ENCODE results near the gene ARCN1. TPM values are rescaled to one million over a fixed set of nuclear protein-coding genes. Genes with fewer than 3 reads are reported as not detected.
A peak's percentile ranks its signal among the peaks of the same experiment; 100 is the strongest.

Gene ARCN1
- total and polyA plus RNA-seq, 9 of the 15 experiments (the other 6 are each of a cell fraction or from before 2014, with no cell fraction given), result 30.0 to 224 (median 76.4) TPM

DNA sequence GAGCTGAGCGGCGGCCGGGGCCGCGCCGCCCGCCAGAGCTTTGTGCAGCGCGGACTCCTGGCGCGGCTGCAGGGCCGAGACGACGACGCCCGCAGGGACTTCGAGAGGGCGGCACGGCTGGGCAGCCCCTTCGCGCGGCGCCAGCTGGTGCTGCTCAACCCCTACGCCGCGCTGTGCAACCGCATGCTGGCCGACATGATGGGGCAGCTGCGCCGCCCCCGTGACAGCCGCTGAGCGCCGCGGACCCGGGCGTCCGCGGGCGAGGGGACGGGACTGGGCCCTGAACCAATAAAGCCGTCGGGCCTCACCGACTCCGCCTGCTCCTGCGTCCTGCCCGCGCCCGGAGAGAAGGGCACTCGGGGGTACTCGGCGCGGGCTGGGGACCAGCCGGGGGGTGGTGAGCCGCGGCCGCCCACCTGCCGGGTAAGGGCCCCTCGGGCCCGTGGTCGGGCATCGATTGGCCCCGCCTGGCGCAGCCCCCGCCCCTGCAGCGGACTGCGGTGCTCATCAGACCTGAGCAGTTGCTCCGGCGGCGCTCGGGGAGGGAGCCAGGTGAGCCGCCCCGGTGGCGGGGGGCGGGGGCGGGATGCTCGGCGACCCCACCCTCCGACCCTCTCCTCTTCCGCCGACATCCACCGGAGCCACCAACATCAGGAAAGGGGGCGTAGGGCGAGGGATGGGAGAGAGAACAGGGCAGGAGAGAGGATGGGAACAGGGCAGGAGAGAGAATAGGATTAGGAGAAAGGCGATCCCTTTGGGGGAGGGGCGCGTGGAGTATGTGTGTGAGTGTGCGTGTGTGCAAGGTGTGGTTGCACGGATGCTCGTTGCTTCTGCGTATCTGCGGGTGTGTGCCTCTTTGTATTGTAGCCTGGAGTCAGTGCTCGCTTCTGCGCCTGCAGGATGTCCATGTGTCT lies 41.3 kb upstream of the ARCN1 start, which contains the start of gene TMEM25 (continued):
- TF ChIP-seq DEAF1 (CRISPR knock-in tag; IDR thresholded peaks at IDR 0.05) (no peak), GABPB1 (CRISPR knock-in tag; IDR thresholded peaks at IDR 0.05) (peak; percentile 43; the same call in 1 of the 2 replicates), NFE2 (IDR thresholded peaks at IDR 0.05; ENCODE audit: low read depth) (no peak), ZNF165 (CRISPR knock-in tag; IDR thresholded peaks at IDR 0.05; ENCODE audit: borderline replicate concordance) (no peak), ZFP30 (CRISPR knock-in tag; IDR thresholded peaks at IDR 0.05; ENCODE audit: borderline replicate concordance) (no peak), KAT7 (CRISPR knock-in tag; IDR thresholded peaks at IDR 0.05; ENCODE audit: borderline replicate concordance) (peak; percentile 97), NCOA6 (IDR thresholded peaks at IDR 0.05) (peak; percentile 91), HNRNPUL1 (IDR thresholded peaks at IDR 0.05; ENCODE audit: low read length) (no peak), KDM4B (IDR thresholded peaks at IDR 0.05; ENCODE audit: borderline replicate concordance in 2 of 2, low read depth in 1 of 2) (no peak), ZNF431 (CRISPR knock-in tag; IDR thresholded peaks at IDR 0.05) (peak; percentile 72), ZBTB7A (IDR thresholded peaks at IDR 0.05; ENCODE audit: borderline replicate concordance, control insufficient read depth, low read depth, low read length) (peak; percentile 85; the same call in 1 of the 2 replicates), SNIP1 (IDR thresholded peaks at IDR 0.05; ENCODE audit: low read depth) (no peak), ZFX (CRISPR knock-in tag; IDR thresholded peaks at IDR 0.05) (peak; percentile 98), RBM39 (optimal IDR thresholded peaks at IDR 0.05; ENCODE audit: low read depth, low read length) (no peak), RBM17 (IDR thresholded peaks at IDR 0.05; ENCODE audit: borderline replicate concordance, low read depth, low read length) (0 out of 2 replicates have a peak, but pooled peaks have one; percentile 55), GABPB2 (CRISPR knock-in tag; conservative IDR thresholded peaks at IDR 0.05) (no peak), L3MBTL2 (IDR thresholded peaks at IDR 0.05) (peak; percentile 95), BCOR (IDR thresholded peaks at IDR 0.05) (peak; percentile 28; the same call in 1 of the 2 replicates), PHF21A (IDR thresholded peaks at IDR 0.05; ENCODE audit: borderline replicate concordance, low read depth) (peak; percentile 62; the same call in 1 of the 2 replicates), ZNF121 (CRISPR knock-in tag; conservative IDR thresholded peaks at IDR 0.05) (no peak), BDP1 (IDR thresholded peaks at IDR 0.05; ENCODE audit: insufficient read depth, insufficient read length) (no peak), NFATC3 (IDR thresholded peaks at IDR 0.05) (no peak), CBX1 (IDR thresholded peaks at IDR 0.05; ENCODE audit: low read depth) (no peak; the same call in 1 of the 2 replicates), ARNT (IDR thresholded peaks at IDR 0.05) (no peak), RBM22 (IDR thresholded peaks at IDR 0.05; ENCODE audit: low read depth, low read length, poor library complexity, severe bottlenecking) (peak; percentile 73), TCF7L2 (IDR thresholded peaks at IDR 0.05; ENCODE audit: low read depth, low read length) (no peak)
- TF ChIP-seq, protein P1, sequence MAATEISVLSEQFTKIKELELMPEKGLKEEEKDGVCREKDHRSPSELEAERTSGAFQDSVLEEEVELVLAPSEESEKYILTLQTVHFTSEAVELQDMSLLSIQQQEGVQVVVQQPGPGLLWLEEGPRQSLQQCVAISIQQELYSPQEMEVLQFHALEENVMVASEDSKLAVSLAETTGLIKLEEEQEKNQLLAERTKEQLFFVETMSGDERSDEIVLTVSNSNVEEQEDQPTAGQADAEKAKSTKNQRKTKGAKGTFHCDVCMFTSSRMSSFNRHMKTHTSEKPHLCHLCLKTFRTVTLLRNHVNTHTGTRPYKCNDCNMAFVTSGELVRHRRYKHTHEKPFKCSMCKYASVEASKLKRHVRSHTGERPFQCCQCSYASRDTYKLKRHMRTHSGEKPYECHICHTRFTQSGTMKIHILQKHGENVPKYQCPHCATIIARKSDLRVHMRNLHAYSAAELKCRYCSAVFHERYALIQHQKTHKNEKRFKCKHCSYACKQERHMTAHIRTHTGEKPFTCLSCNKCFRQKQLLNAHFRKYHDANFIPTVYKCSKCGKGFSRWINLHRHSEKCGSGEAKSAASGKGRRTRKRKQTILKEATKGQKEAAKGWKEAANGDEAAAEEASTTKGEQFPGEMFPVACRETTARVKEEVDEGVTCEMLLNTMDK (IDR thresholded peaks at IDR 0.05; ENCODE audit: borderline replicate concordance, insufficient read depth, low read depth, low read length, poor library complexity, severe bottlenecking), result no peak

Data from K562 (cell line).